GM21786 (cell line): ENCODE data around the gene WNT5A.

ENCODE experiments used
- ATAC-seq: cut with Tn5 transposase; IDR thresholded peaks from one replicate; pipeline ENCODE4 v1.9.1; 2021; ENCODE audit not compliant: unreplicated experiment

Gene WNT5A

DNA sequence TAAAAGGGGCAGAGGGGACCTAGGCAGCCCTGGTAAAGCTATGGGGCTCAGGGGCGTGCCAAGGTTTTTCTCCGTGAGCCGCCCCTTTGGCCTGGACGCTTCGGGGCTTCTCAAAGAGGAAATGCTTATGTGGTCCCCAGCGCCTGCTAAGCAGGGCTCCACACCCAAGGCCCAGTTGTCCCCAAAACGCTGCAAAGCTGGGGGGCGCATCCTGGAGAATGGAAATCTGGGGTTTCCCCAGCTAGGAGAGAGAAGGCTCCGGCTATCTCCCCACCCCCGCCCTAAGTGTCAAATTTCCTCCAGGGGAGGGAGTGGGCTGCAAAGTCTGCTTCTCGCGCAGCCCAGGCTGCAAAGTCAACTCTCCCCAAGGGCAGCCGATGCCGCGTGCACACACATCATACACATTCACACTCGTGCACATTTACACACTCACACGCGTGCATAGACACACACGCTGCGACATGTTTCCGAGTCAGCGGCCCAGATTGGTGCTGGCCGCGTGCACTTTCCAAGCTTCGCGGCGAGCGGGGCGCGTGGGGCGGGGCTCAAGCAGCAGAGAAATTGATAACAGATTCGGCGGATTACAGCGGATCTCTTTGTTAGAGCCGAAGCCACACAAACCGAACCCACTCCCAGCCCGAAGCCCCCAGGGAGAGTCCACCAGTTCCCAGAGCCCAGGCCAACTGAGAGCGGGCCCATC lies 4.5 kb downstream of the WNT5A start:
- no peak for ATAC-seq

DNA sequence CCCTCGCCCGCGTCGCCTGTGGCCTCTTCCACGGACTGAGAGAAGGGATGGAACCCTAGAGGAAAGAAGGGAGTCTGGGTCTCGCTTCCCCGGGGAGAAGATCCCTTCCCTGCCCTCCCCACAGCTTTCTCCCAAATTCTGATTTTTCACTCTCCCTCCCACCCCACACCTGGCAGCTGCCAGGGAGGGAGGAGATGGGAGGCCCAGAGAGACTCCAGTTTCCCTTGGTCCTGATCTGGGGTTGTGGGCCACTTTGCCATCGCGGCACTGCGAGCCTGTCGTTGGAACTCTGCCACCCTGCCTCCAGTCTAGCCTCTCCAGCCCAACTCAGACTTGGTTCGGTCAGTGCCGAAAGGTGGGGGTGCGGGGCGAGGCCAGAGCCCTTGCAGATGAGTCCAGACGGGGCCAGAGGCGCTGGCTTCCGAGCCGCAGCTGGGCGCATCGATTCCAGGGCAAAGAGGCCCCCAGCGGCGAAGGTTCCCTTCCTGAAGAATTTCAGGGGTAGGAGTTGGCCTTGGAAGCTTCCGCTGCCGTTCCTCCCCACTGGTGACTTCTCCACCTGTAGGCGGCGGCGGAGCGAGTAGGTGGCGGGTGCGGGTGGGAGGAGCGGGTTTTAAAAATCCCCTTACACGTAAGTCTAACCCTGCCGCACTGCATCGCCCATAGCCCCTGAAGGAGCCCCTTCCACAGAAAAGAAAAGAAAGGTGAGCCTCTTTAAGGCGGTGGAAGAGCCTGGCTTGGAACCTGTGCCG lies 5.2 kb downstream of the WNT5A start:
- ATAC-seq, result no peak

DNA sequence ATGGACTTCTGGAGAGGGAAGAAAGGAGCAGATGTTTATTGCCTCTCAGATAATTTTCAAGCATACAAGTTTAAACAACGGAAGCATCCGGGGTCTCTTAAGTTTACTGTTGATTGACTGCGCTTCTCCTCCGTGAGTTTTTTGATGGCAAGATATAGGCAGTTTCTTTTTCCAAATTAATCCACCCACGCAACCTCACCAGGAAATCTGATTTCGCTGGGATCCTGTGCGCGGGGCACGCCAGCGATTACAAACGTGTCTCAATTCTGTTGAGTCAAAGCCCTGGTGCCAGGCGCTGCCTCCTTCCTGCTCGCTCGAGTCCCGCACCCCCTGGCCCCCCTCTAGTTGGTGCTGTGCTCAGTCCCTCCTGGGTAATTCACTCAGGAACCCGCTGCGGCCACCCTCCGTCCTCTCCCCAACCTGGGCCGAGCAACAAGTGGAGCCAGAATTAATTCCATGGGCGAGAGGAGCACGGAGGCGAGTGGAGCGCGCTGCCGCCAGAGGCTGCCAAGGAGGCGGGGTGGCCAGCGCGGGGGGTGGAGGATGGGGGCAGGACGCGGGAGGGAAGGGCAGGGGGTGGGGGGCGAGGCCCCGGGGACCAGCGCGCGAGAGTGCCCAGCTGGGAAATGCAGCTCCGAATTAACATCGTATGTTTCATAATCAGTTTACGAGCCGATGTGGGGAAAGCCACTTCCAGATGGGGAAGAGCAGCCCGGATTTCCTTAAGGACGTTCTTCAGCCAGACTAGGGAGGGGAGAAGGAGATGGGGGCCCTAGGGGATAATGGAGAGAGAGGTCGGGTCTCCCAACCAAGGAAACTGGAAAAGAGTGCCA lies 6.0 kb downstream of the WNT5A start:
- ATAC-seq, result no peak

DNA sequence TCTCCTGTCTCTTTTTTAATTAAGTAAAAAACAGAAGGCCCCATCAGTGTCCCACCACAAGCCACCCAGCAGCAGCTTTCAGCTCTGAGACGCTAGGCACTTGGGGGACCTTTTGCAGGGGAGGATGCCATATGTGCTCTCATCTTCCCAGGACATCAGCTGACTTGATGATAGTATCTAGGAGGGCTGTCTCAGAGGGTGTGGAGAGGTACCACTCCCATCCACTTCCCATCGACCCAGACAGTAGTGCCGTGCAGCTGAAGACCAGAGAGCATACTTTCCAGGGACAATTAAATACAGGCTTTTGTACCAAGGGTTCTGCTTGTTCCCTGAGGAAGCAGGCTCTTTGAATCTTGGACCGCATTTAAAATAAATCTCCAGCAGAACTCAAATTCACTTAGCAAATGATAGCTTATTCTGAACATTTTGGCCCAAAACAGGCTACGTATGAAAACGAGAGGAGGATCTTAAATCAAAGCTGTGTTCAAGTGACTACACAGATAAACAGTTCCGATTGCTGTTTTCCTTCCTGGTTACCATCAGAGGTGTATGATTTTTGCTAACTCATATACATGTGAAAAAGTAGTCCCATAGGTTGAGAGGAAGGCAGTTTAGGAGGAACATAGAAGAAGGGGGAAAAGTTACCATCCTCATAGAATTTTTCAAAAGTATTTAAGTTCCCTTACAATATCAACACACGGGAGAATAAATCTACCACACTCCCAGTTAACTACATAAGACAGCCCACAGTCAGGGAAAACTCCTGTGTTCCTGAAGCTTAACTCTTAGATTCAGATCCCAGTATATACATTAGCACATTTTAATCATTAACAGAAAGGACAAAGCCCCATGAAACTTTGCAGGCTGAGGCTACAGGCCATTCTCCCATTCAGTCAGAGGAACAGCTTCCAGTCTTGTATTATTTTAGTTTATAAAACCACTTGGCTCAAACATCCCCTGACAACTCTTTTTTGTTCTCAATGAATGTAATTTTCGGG lies 9.5 kb downstream of the WNT5A start:
- ATAC-seq, result no peak

DNA sequence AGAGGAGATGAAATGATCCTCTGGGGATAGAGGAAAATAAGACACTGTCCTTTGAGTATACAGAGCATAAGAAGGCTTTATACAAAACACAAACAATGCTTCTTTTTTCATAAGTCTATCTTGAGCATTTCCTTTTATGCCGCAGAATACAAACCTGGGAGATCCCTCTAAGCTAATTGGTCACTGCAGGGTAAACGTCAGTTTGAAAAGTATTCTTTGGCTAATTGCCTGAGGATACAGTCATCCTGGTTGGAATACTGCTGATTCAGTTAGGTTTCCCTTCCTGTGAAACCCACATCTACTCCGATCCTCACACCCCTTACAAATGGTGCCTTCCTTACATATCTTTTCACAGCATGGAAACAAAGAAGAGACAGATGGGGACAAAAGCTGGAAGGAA lies 10.6 kb downstream of the WNT5A start:
- no peak for ATAC-seq

DNA sequence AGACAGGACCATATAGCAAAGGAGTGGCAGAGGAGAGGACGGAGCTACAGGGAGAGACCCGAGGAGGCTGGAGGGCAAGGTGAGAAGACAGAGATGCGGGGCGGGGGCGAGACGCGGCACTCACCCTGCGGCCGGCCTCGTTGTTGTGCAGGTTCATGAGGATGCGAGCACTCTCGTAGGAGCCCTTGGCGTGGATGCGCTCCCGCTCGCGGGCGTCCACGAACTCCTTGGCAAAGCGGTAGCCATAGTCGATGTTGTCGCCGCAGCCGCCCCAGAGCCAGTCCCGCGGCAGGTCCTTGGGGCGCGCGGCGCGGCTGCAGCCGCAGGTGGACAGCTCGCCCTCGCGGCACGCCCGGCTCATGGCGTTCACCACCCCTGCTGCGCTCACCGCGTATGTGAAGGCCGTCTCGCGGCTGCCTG lies 12.9 kb downstream of the WNT5A start:
- no peak for ATAC-seq

DNA sequence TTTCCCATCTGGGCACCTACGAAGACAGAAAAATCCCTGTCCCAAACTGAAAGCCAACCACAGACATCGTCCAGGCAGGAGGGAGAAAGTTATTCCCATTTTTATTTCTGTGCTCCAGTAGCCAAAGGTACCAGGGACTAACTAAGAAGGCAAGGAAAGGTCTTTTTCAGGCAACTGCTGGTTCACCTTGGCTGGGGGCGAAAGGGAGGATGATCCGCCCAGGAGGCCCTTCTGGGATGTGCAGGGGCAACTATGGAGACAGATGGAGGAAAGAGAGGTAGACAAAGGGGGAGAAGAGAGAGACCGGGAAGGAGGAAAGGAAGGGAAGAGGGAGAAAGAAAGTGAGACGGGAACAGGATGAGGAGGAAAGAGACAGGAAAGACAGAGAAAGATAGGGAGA lies 13.3 kb downstream of the WNT5A start:
- ATAC-seq, result no peak

DNA sequence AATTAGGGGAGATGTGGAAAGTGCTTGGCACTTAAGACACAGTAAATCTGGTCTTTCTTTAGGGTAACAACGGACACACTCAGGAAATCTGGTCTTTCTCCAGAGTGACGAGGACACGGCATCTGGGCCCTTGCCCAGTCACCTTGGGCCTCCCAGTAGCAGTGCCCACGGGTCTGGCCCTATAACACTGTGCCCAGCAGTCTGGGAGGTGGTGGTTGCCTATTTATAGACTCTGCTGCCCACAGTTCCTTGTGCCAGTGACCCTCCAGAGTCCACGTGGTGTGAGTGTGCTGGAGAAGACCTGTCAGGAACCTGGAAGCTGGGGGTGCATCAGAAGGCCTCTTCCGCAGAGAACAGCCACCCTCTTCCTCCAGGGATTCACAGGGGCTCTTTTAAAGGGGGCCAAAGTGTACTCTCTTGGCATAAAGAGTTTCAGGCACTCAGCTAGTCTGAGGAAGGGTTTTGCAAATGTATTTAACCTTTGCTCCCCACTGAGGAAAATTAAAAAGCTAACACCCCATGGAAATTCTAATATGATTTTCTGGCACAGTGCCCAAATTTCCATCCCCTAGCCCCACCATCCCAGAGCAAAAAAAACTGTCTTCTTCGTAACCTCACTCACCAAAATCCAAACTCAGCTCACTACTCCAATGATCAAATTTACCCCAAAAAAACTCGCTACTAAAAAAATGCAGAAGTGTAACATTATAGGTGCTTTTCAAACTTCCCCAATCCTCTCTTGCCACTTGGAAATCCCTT lies 15.4 kb downstream of the WNT5A start:
- no peak for ATAC-seq

DNA sequence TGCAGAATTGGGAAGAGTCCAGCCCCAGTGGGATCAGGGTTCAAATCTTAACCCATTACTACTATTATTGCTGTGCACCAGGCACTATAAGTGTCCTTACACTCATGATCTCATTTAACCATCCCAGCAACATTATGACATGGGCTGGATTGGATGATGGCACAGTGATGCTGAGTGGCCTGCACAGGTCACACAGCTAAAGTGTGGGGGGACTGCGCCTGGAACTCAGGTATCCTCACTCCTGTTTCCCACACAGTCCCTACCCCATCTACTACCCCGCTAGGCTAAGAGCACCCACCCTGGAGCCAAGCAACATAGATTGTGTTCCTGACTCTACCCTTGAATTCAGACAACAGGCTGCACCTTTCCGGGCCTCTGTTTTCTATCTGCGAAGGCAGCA lies 16.0 kb downstream of the WNT5A start:
- no peak for ATAC-seq

DNA sequence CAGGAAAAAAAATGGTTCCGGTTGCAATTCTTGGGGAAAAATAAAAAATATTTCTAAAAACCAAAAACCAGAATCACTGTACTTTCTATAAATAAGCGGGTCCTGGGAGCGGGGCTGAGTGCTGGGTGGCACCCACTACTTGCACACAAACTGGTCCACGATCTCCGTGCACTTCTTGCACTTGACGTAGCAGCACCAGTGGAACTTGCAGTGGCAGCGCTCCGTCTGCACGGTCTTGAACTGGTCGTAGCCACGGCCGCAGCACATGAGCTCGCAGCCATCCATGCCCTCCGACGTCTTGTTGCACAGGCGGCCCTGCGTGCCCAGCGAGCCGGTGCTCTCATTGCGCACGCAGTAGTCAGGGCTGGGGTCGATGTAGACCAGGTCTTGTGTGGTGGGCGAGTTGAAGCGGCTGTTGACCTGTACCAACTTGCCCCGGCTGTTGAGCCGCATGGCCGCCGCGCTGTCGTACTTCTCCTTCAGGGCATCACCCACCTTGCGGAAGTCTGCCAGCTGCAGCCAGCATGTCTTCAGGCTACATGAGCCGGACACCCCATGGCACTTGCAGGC lies 17.1 kb downstream of the WNT5A start:
- ATAC-seq, result no peak

DNA sequence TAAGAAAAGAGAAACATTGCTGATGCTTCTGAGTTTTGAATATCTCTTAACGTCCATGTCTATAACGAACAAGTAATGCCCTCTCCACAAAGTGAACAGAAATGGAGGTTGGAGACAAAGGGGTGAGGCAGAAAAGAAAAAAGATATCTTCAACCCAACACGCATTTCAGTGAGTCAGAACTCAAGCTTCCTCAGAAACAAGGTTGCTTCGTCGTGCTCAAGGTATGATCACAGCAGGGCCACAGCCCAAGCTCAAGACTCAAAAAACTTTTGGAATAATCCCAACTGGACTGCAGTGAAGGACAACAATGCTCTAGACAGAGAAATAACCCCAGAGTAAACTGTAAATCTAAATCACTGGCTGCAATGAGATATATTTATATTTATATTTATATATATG lies 18.9 kb downstream of the WNT5A start:
- ATAC-seq, result no peak

DNA sequence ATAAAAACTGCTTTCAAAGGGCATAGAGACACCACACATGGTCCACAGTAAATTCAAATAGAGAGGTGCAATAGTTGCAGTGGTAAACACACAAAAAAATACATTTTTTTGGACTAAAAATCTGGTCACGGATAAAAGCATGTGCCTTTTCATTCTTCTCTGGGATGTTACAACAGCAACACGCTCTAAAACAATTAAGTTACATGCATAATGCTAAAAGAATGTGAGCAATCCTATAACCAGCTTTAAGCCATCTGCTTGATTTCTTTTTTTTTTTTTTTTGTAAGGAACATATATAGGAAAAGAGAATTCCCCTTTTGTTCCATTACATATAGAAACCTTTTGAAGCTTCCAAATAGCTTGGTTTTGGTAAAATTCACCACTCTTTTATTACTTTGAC lies 20.0 kb downstream of the WNT5A start:
- ATAC-seq, result no peak

DNA sequence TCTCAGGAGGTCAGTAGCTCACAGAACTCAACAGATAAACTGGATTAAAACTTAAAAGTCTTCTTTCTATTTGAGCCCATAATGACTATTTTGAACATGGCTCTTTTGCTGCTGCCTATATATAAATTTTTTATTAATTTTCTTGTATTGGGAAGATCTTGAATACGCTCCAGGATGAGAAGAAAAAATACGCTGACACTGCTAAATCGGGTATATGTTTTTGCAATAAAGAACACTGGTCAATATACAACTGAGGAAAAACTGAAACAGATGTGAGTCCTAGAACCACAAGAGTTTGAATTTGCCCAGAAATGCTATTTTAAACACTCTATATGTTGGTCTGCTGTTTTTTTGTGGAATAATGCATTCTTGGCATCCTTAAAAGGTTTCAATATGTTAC lies 20.6 kb downstream of the WNT5A start:
- no peak for ATAC-seq

DNA sequence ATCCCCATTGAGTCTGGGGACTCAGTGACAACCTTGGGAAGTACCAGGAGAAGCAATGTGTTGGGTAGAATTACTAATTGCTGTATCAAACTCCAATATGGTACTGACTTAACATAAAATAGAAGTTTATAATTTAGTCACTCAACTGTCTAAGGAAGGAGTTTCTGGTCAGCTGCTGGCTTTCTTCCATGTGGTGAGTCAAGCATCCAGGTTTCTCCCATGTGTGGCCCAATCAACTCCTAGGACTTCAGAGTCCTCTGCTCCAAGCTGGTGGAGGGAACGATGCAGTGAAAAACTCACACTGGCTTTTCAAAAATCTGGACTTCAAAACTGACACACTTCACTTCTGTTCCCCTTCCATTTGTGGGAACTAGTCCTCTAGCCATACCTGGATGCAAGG lies 25.2 kb downstream of the WNT5A start:
- no peak for ATAC-seq

DNA sequence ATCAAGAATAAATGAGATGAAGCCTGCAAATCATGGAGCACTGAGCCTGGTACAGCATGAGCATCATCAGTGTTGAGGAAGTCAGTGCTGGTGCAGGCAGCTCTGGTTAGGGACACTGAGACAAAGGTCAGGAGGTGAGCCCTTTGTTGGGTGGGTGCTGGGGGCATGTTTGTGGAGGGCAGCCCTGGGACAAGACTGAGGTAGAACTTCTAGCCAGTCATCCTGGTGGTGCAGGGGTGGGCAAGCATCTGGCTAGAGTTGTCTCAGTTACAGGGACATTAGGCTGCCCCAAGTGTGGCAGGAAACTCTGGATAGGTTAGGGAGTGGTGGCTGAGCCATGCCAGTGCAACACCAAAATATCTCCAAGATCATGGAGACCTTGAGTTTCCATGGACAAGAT lies 27.3 kb downstream of the WNT5A start:
- no peak for ATAC-seq

DNA sequence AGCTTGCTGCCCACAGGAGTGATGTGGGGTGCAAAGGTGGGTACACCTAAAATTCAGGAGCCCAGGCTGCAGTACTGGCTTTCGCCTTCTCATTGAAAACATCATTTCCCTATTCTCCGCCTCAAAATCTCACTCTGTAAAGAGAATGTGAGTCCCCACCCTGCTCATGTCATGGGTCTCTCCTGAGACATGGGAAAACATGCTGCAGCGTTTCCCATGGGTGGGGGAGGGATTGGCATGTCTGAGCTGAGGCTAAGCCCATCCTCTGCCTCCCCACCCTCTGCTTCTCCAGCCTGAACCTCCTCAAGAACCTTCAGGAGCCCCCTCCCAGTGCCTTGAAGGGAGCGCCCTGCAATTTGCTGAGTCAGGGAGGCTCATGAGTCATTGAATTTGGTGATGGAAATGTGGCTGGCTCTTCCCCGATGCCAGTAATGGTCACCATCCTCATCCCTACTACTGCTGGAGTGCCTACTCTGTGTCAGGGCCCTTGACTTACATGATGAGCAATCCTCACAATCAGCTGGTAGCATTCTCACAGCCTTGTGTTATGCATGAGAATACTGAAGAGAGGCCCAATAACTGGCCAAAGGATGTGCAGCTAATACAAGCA lies 28.8 kb downstream of the WNT5A start:
- no peak for ATAC-seq

DNA sequence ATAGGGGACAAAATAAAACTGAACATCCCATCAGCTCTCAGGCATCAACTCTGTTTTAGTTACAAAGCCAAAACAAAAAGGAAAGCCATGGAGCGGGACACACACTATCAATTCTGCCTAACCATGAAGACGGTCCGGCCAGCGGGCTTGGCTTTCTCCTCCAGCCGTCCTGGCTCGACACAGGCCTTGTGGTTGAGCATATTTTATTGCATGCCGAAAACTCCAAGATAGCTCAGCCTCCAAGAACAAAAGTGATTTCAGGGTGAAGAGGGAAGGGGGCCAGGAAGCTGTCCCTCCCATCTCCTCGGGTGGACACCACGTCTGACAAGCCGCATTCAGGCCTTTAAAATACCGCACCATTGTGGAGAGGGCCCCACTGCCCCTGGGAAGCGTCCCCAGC lies 31.2 kb downstream of the WNT5A start:
- ATAC-seq, result no peak

DNA sequence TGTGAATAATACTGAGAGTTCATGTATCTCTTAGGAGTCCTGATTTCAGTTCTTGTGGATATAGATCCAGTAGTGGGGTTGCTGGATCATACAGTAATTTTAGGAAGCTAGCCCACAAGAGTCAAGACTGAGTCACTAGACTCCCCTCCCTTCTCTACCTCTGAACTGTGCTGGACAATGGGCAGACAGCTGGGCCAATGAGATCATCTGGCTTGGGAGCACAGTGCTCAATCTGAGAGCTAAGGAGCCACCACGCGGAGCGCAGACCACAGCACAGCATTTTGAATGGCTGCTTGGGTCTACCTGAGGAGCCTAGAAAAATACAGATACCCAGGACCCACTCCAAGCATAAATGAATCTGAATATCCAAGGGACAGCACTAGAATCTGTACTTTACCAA lies 32.5 kb downstream of the WNT5A start:
- no peak for ATAC-seq

DNA sequence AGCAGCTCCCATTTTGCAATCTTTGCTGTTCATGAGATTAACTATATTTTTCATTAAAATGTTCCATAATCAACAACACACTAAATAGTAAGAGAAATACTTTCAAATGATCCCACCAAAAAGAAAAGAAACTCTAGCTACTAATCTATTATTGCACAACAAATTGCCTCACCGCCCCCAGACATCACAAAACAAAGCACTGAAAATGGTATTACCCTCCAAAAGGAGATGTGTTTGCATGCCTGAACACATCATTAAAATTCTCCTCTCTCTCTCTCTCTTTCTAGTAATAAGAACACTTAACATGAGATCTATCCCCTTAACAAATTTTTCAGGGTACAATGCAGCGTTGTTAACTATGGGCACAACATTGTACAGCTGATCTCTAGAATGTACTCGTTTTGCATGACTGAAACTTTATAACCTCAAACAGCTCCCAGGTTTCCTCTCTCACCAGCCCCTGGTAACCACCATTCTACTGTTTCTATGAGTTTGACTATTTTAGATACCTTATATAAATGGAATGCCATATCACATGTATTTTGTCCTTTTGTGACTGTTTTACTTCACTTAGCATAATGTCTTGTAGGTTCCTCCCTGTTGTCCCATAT lies 33.1 kb downstream of the WNT5A start:
- ATAC-seq, result no peak
